Muscle of leg (tissue), 11 donors: ENCODE results near the gene RASSF8. TPM values are rescaled to one million over a fixed set of nuclear protein-coding genes. Genes with fewer than 3 reads are reported as not detected.

ENCODE experiments used
- DNase-seq: peaks from one replicate; pipeline ENCODE4 v3.0.0; 2013
- H3K27ac ChIP-seq: one replicate; pipeline ENCODE4 v1.5.1; 2013; ENCODE audit warnings: mild to moderate bottlenecking, low read length, control low read depth
- H3K27me3 ChIP-seq: one replicate; pipeline ENCODE4 v1.6.1; 2013; ENCODE audit warnings: low read length; ENCODE audit not compliant: control insufficient read depth, insufficient read depth
- H3K36me3 ChIP-seq: one replicate; pipeline ENCODE4 v1.6.1; 2013; ENCODE audit warnings: low read length; ENCODE audit not compliant: control insufficient read depth, insufficient read depth
- H3K4me1 ChIP-seq: one replicate; pipeline ENCODE4 v1.6.1; 2013; ENCODE audit warnings: low read length; ENCODE audit not compliant: control insufficient read depth, insufficient read depth
- H3K4me3 ChIP-seq: one replicate; pipeline ENCODE4 v1.5.1; 2013; ENCODE audit warnings: low read length, control low read depth
- H3K9me3 ChIP-seq: replicated peaks from 2 replicates; pipeline ENCODE4 v1.6.1; 2013; ENCODE audit warnings: low read depth, low read length; ENCODE audit not compliant: control insufficient read depth
- WGBS: methylation state at CpG from one replicate; pipeline ENCODE4 v1.1.5; 2013; ENCODE audit warnings: missing lambda C conversion rate; ENCODE audit not compliant: insufficient coverage; 5-methylcytosine and 5-hydroxymethylcytosine counted together
- polyA plus RNA-seq, 8 donors: library from polyadenylated mRNA; unstranded; fragments of 120-200 nt; gene quantifications; one replicate each; pipeline versions ENCODE4 v1.2.1 to v1.2.3, GENCODE V29; 2013; ENCODE audit warnings: inconsistent platforms in 1 of 8, low replicate concordance in 1 of 8; ENCODE audit not compliant: insufficient read length in 8 of 8, insufficient read depth in 1 of 8
- total RNA-seq: library from RNA; stranded (reverse); fragments of 120-200 nt; gene quantifications from one replicate; pipeline ENCODE4 v1.2.4, GENCODE V29; 2013

Gene RASSF8
- total and polyA plus RNA-seq, 9 donors, result 11.8 to 42.6 (median 29.0) TPM

DNA sequence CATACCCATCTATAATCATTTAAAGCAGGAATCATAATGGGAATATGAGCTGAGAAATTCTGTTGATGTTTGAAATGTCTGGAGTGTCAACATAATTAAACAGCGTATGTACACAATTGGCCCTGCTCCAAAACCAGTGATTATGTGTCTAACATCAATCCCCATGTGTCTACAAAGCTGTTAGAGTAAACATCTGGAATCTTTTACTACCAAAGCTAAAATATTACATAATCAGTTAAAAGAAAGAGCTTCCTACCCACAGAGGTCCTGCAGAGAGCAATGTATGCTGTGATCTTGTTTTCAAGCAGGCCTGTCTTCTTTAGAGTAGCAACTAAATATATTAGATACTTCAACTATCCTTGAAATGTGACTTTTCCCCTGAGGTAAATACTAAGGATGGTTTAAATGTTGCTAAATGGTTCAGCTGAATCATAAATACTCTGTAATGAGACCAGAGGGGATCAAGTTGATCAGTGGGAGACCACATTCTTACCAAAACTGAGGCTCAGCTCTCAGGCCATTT lies 74.3 kb downstream of the RASSF8 start:
- DNase-seq, result no peak
- Histone ChIP-seq H3K27me3 (no peaks in the 10 kb centered on the region), H3K27ac (no peak overlapping the region), H3K4me3 (no peak overlapping the region), H3K36me3 (no peaks in the 10 kb centered on the region), H3K4me1 (peaks cover 2% of the 10 kb centered on the region), H3K9me3 (no peaks in the 10 kb centered on the region)
- WGBS, result no CpG with 5 or more reads among the region's 1 CpG

GRCh38 chr12:26034371-26035142 lies 76.1 kb downstream of the RASSF8 start:
- DNase-seq, result no peak
- no peaks in the 10 kb centered on the region for H3K9me3 ChIP-seq
- no peaks in the 10 kb centered on the region for H3K4me1 ChIP-seq
- H3K4me3 ChIP-seq, result no peak overlapping the region
- WGBS, result no CpG with 5 or more reads among the region's 5 CpGs
- no peak overlapping the region for H3K27ac ChIP-seq
- no peaks in the 10 kb centered on the region for H3K36me3 ChIP-seq
- no peaks in the 10 kb centered on the region for H3K27me3 ChIP-seq

- no peaks in the 10 kb centered on the region for H3K36me3 ChIP-seq
- WGBS, result no CpG with 5 or more reads among the region's 4 CpGs
- no peak overlapping the region for H3K27ac ChIP-seq
- H3K9me3 ChIP-seq, result no peaks in the 10 kb centered on the region
- DNase-seq, result no peak
- H3K4me1 ChIP-seq, result no peaks in the 10 kb centered on the region
- no peaks in the 10 kb centered on the region for H3K27me3 ChIP-seq
- no peak overlapping the region for H3K4me3 ChIP-seq
Measured at GRCh38 chr12:26036877-26037276, 78.4 kb downstream of the RASSF8 start.

- Histone ChIP-seq H3K4me1 (no peaks in the 10 kb centered on the region), H3K36me3 (no peaks in the 10 kb centered on the region), H3K9me3 (no peaks in the 10 kb centered on the region), H3K4me3 (no peak overlapping the region), H3K27ac (no peak overlapping the region), H3K27me3 (no peaks in the 10 kb centered on the region)
- peak; percentile 30 for DNase-seq
- WGBS, result no CpG with 5 or more reads among the region's 2 CpGs
Measured at GRCh38 chr12:26037615-26038220, 79.2 kb downstream of the RASSF8 start.

- H3K9me3 ChIP-seq, result no peaks in the 10 kb centered on the region
- no peak for DNase-seq
- WGBS, result 33% methylated on average over 1 of the region's 2 CpGs
- no peak overlapping the region for H3K27ac ChIP-seq
- H3K27me3 ChIP-seq, result no peaks in the 10 kb centered on the region
- H3K4me3 ChIP-seq, result no peak overlapping the region
- peaks cover 6% of the 10 kb centered on the region for H3K4me1 ChIP-seq
- no peaks in the 10 kb centered on the region for H3K36me3 ChIP-seq
Measured at GRCh38 chr12:26042645-26043044, 84.2 kb downstream of the RASSF8 start.

- H3K4me3 ChIP-seq, result no peak overlapping the region
- WGBS, result 51% methylated on average over 2 of the region's 10 CpGs
- no peaks in the 10 kb centered on the region for H3K36me3 ChIP-seq
- H3K4me1 ChIP-seq, result peaks cover 8% of the 10 kb centered on the region
- H3K27ac ChIP-seq, result no peak overlapping the region
- no peaks in the 10 kb centered on the region for H3K9me3 ChIP-seq
- H3K27me3 ChIP-seq, result no peaks in the 10 kb centered on the region
- DNase-seq, result peak; percentile 50
Measured at GRCh38 chr12:26043135-26044006, 84.9 kb downstream of the RASSF8 start.

DNA sequence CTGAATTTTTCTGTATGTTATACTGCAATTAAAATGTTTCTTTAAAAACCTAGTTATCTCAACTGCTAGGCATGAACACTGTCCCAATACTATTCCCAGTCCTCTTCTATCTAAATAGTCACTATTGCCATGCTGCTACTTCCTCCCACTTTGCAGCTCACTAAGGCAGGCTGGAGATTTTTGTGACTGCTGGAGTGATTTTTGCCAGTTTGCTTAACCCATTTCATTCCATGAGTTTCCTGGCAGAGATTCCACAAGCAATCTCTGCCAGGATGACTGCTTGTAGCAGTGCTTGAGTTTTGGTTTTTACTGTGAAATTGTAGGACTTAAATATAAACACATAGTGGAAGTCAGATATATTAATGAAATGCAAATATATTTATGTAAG lies 85.5 kb downstream of the RASSF8 start:
- Histone ChIP-seq H3K27me3 (no peaks in the 10 kb centered on the region), H3K4me3 (no peak overlapping the region), H3K27ac (no peak overlapping the region), H3K9me3 (no peaks in the 10 kb centered on the region), H3K4me1 (peaks cover 8% of the 10 kb centered on the region), H3K36me3 (no peaks in the 10 kb centered on the region)
- peak; percentile 70 for DNase-seq

DNA sequence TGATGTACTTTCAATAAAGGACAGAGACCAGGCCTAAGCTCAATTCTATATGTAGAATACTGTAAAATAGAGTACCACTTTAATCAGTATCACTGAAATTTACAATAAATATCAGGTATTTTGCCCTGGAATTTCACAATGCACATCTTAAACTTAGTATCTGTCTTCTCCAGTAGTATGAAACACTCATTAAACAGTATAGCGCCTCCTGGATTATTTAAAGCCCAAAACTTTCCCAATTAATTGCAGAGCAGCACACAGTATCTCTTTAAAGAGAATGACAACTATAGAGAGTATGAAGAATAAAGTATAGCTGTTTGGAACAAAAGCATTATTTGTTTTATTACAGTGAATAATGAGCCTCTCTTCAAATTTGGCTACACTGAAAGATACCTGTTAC lies 86.1 kb downstream of the RASSF8 start:
- peaks cover 8% of the 10 kb centered on the region for H3K4me1 ChIP-seq
- WGBS, result no CpG with 5 or more reads among the region's 1 CpG

DNA sequence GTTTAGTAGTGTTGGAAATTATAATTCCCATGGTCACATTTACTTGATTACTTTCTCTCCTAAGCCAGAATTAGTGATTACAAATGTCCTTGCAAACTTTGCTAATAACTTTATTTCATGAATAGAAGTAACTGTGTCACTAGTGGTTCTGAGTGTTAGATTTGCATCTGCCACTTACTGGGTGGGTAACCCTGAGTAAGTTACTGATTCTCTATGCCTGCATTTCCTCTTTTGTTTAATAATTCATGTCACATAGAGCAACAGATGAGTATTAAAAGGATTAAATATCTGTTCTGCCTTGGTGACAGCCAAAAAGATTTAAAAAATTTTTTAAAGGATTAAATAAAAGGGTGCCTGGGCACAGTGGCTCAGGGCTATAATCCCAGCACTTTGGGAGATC lies 87.7 kb downstream of the RASSF8 start:
- H3K4me1 ChIP-seq, result peaks cover 8% of the 10 kb centered on the region
- DNase-seq, result no peak
- H3K4me3 ChIP-seq, result no peak overlapping the region
- H3K27me3 ChIP-seq, result no peaks in the 10 kb centered on the region
- H3K27ac ChIP-seq, result no peak overlapping the region
- no peaks in the 10 kb centered on the region for H3K36me3 ChIP-seq
- no peaks in the 10 kb centered on the region for H3K9me3 ChIP-seq

More for the DNA sequence above, 86.1 kb downstream of the RASSF8 start:
- Histone ChIP-seq H3K9me3 (no peaks in the 10 kb centered on the region), H3K27me3 (no peaks in the 10 kb centered on the region), H3K4me3 (no peak overlapping the region), H3K36me3 (no peaks in the 10 kb centered on the region), H3K27ac (no peak overlapping the region)
- no peak for DNase-seq

- no peaks in the 10 kb centered on the region for H3K27me3 ChIP-seq
- H3K4me1 ChIP-seq, result peaks cover 8% of the 10 kb centered on the region
- no peaks in the 10 kb centered on the region for H3K9me3 ChIP-seq
- H3K4me3 ChIP-seq, result no peak overlapping the region
- peak; percentile 63 for DNase-seq
- WGBS, result no CpG with 5 or more reads among the region's 1 CpG
- H3K36me3 ChIP-seq, result no peaks in the 10 kb centered on the region
- no peak overlapping the region for H3K27ac ChIP-seq
Measured at GRCh38 chr12:26046906-26047305, 88.4 kb downstream of the RASSF8 start.
